Measurements from ENCODE around the gene CD33.

The CD33 gene

GRCh38 chr19:51257471-51257870 is 32.6 kb downstream of the CD33 start:
- H3K4me3 ChIP-seq (ENCODE audit: low read length) = no peak overlapping the region
- DNase-seq (ENCODE audit: low read depth) = no peak
- TF ChIP-seq, protein P1, sequence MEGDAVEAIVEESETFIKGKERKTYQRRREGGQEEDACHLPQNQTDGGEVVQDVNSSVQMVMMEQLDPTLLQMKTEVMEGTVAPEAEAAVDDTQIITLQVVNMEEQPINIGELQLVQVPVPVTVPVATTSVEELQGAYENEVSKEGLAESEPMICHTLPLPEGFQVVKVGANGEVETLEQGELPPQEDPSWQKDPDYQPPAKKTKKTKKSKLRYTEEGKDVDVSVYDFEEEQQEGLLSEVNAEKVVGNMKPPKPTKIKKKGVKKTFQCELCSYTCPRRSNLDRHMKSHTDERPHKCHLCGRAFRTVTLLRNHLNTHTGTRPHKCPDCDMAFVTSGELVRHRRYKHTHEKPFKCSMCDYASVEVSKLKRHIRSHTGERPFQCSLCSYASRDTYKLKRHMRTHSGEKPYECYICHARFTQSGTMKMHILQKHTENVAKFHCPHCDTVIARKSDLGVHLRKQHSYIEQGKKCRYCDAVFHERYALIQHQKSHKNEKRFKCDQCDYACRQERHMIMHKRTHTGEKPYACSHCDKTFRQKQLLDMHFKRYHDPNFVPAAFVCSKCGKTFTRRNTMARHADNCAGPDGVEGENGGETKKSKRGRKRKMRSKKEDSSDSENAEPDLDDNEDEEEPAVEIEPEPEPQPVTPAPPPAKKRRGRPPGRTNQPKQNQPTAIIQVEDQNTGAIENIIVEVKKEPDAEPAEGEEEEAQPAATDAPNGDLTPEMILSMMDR (IDR thresholded peaks at IDR 0.05; ENCODE audit: insufficient read depth, low read depth, low read length, missing control alignments) = no peak

GRCh38 chr19:51258165-51259160 is 33.6 kb downstream of the CD33 start:
- no peak overlapping the region for H3K4me3 ChIP-seq (ENCODE audit: low read length)
- TF ChIP-seq, protein P1 (IDR thresholded peaks at IDR 0.05; ENCODE audit: insufficient read depth, low read depth, low read length, missing control alignments) = no peak
- no peak for DNase-seq (ENCODE audit: low read depth)

DNA sequence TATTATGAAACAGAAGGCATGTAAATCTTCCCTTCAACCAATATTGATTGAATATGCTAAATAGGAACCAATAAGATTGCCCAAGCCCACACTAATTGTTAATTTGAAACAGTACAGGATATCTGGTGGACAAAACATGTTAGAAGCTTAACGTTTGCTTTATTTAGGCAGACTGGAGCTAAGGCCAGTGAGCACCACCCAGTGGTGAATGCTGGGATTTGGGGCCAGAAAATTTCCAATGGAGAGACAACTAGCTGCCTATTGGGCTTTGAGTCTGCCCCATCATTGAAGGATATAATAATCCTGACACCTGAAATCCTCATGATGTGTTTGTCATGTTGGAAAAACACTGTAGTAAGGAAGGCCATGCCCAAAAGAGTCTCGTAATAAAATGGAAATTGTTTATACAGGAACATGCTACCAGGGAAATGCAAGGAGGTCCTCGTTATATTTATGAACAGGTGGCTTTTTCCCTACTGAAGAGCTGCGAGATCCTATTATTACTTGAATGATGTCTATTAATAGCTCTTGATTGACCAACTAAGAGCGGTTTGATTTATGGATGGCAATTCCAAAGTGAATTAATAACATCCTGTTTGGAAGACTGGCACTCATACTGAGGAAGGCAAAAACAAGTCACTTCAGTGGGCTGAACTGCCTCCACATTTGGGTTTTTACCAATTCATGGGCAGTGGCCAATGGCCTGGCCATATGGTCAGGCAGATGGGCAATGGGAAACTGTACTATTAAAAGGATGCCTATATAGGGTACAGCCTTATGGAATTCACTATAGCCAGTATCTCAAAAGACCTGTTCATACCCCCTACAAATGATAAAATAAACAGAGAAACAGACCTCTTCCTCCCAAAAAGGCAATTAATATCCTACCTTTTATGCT is 34.7 kb downstream of the CD33 start:
- TF ChIP-seq, protein P1 (IDR thresholded peaks at IDR 0.05; ENCODE audit: insufficient read depth, low read depth, low read length, missing control alignments) = peak; percentile 63
- peak; percentile 24 for DNase-seq (ENCODE audit: low read depth)
- no peak overlapping the region for H3K4me3 ChIP-seq (ENCODE audit: low read length)

DNA sequence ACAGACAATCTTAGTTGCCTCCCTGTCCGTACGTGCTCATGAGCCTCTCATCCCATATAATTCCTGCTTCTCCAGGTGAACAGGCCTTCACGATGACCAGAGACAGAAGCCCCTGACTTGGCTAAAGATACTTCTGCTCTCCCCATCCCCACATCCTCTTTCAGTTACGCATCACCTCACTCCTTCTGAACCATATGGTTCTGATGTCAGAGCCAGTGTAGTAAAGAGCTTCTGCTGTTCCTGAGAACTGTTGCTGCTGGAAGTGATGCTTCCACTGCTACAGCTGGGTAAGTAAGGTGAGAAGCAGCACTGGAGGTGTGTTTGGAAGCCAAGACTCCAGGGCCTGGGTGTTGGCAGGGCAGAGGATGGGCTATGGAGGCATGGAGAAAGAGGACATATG is 38.9 kb downstream of the CD33 start:
- H3K4me3 ChIP-seq (ENCODE audit: low read length) = no peak overlapping the region
- TF ChIP-seq, protein P1 (IDR thresholded peaks at IDR 0.05; ENCODE audit: insufficient read depth, low read depth, low read length, missing control alignments) = no peak
- DNase-seq (ENCODE audit: low read depth) = no peak

DNA sequence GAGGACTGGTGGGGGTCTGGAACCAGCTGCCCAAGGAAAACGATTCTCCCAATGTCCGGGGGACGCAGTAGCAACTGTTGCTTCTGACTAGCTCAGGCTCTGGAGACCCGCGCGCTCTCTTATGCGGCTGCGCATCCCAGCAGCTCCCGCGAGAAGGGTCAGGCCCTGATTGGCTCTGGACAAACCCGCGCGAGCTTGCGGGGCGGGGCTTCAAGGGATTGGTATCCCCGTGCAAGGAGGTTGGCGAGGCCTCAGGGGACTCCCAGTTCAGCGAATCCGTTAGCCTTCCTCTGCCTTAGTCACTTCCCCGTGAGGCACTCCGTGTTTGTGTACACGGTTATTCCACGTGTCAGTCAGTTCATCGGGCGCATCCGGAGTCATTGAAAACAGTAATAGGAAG is 46.2 kb downstream of the CD33 start:
- H3K4me3 ChIP-seq (ENCODE audit: low read length) = no peak overlapping the region
- TF ChIP-seq, protein P1 (IDR thresholded peaks at IDR 0.05; ENCODE audit: insufficient read depth, low read depth, low read length, missing control alignments) = no peak
- no peak for DNase-seq (ENCODE audit: low read depth)

GRCh38 chr19:51272183-51272810 is 47.4 kb downstream of the CD33 start:
- DNase-seq (ENCODE audit: low read depth) = no peak
- H3K4me3 ChIP-seq (ENCODE audit: low read length) = no peak overlapping the region
- TF ChIP-seq, protein P1 (IDR thresholded peaks at IDR 0.05; ENCODE audit: insufficient read depth, low read depth, low read length, missing control alignments) = no peak
